Cortex of kidney (tissue), 1 donor: ENCODE results near the gene LAIR1.
"Not testable (repeated sequence)": the region's sequence is repeated elsewhere in the genome, so short reads cannot be mapped to it uniquely, and the experiment has no call there.

Source experiments
- DNase-seq: peaks from one replicate; lab custom pipeline; 2025; lab: John Stamatoyannopoulos, UW

LAIR1 gene

GRCh38 chr19:54341295-54341694, 23.4 kb downstream of the LAIR1 start:
- no peak for DNase-seq

DNA sequence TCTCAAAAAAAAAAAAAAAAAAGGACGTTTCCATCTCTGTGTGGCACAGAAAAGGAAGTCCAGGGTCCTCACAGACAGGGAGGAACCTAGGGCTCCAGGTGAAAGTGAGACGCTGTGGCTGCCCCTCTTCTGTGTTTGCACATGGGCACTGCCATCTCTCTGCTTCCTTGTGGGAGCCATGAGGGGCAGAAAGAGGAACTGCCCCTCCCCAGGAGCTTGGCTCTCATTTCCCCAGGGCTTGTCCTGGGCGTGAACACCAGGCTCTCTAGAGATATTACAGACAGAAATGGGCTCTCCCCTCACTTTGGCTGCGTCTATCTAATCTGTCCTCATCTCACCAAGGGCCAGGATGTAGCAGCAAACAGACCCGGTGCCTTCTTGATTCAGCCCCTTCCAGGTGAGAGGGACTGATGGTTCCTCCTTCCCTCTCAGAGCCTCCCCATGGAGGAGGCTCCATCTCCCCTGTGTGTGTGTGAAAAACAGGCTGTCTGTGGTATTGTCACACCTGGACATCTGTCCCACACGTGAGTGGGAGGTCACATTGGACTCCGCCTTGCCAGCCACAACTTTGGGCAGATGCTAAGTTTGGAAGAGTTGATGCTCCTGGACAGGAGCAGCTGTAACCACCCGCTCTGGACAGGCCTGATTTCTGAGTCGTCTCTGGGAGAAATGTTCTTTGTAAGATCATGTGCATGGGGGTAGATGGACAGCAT, 24.9 kb downstream of the LAIR1 start:
- DNase-seq, result no peak

DNA sequence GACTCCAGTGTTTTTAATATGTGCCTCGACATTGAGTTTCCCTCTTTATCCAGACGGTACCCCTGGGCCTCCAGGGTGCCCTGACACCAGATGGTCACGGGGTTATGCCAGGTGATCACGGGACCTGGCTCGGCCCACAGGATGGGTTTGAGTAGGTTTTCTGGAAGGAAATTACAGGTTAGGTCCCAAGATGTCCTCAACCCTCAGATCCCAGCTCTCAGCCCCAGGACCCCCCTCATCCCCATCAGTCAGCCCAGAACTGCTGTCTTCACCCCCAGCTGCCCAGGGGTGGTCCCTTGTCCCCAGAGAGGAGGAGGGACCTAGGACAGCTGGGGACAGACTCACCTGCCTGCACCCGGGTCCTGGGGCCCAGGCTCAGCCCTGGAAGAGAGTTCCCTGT, 26.2 kb downstream of the LAIR1 start:
- DNase-seq, result no peak

DNA sequence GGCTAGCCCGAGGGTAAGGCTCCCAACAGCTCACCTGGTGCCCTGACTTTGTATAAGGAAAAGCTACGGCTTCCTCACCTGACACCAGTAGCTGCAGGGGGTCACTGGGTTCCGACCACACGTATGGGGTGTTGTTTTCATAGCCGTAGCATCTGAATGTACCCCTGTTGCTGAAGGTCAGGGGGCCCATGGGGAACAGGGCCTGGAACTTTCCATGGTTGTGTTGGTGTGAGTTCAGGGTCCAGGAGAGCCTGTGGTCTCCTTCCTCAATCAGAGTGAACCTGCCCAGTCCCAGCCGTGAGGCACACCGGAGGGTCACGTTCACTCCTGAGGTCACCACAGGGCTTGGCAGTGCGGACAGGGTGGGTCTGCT, 26.9 kb downstream of the LAIR1 start:
- no peak for DNase-seq

DNA sequence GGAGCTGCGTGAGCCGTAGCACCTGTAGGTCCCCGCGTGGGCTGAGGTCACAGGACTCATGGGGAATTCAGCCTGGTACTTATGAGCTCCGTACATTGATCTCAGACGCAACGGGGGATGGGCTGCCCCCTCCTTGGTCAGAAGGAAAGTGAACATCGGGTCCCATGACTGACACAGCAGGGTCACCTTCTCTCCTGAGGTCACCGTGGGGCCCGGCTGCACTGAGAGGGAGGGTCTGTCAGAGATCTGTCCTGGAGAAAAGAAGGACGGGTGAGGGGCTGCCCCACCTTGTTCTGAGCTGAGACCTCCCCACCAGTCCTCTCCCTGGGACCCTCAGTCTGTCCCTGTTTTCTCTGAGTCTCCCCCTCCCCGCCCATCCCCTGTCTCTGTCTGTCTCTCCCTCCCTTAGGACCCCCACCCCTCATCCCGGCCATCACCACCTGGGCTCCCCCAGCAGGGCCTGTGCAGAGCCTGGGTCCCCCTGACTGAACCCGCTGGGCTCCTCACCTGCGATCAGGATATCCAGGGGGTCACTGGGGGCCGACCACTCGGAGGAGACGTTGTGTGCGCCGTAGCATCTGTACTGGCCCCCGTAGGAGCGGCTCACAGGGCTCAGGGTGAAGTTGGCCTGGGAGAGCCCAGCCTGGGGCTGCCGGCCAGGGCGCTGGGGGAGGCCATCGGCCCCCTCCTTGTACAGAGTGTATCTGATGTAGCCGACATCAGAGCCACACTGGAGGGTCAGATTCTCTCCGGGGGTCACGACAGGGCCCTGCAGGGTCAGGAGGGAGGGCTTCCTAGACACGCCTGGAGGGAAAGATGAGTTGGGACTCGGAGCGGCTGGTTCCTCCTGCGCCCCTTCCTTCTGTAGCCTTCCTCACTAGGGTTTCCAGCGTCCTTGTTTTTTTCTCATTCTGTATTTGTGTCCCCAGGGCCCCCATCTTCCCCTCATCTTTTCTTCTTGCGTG, 27.6 kb downstream of the LAIR1 start:
- DNase-seq, result no peak

- no peak for DNase-seq
Observed at GRCh38 chr19:54335979-54336892, 28.5 kb downstream of the LAIR1 start.

- no peak for DNase-seq
Observed at GRCh38 chr19:54335164-54335563, 29.6 kb downstream of the LAIR1 start.

DNA sequence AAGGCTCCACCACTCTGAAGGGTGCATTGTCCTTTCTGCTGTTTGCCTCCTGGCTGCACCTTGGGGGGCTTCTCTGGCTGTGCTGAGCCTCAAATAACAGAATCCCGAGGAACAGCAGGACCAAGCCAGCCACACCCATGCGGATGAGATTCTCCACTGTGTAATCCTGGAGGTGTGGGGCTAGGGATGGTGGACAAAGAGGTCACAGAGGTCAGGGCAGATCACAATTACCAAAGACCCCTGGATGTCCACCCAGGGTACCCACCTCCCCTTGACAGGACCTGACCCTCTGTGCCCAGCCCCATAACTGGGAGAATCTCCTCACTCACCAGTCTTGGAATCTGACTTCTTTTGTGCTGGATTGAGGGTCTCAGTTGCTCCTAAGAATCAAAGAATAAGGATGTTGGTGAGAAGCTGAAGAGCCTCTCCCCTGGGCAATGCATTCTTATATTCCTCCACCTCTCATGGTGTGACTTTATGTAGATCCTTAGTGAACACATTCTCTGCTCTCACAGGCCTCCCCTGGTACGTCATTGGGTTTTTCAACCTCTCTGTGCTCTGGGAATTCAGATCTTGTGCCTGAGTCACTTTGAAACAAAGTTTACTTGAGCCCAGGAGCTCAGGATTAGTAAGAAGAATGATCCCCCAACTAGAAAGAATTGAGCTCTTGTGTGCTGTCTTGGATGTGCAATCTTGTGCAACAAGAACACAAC, 31.0 kb downstream of the LAIR1 start:
- DNase-seq, result no peak

- DNase-seq, result no peak
Observed at GRCh38 chr19:54332149-54332548, 32.6 kb downstream of the LAIR1 start.

GRCh38 chr19:54331626-54332025, 33.1 kb downstream of the LAIR1 start:
- DNase-seq, result no peak

DNA sequence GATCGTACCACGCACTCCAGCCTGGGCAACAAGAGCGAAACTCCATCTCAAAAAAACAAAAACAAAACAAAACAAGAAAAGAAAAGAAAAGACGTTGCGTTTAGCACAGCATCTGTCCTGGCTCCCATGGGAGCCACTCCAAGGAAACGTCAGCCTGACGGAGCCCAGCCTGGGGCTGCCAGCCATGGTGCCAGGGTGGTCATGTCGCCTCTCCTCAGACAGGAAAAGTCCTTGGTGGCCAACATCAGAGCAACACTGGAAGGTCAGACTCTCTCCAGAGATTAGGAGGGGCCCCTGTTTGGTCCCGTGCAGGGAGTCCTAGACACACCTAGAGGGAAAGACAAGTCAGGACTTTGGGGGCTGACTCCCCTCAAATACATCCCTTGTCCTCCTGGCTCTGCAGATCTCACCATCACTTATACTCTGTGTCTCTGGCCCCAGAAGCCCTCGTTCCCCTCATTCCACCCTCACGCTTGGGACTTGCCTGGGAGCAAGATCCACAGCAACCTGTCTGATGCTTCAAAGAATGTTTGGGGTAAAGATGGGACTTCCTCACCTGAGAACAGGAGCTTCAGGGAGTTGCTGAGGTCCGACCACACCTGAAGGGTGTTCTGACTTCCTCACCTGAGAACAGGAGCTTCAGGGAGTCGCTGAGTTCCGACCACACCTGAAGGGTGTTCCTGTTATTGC, 35.1 kb downstream of the LAIR1 start:
- DNase-seq, result no peak

DNA sequence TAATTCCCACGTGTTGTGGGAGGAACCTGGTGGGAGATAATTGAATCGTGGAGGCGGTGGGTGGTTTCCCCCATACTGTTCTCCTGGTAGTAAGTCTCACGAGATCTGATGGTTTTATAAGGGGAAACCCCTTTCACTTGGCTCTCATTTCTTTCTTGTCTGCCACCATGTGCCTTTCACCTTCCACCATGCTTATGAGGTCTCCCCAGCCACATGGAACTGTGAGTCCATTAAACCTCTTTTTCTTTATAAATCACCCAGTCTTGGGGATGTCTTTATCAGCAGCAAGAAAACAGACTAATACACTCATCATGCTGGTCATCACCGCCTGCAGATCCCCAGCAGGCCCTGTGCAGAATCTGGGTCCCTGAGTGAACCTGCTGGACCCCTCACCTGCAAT, 36.0 kb downstream of the LAIR1 start:
- not testable (repeated sequence) for DNase-seq

GRCh38 chr19:54325631-54326030, 39.1 kb downstream of the LAIR1 start:
- DNase-seq, result no peak

DNA sequence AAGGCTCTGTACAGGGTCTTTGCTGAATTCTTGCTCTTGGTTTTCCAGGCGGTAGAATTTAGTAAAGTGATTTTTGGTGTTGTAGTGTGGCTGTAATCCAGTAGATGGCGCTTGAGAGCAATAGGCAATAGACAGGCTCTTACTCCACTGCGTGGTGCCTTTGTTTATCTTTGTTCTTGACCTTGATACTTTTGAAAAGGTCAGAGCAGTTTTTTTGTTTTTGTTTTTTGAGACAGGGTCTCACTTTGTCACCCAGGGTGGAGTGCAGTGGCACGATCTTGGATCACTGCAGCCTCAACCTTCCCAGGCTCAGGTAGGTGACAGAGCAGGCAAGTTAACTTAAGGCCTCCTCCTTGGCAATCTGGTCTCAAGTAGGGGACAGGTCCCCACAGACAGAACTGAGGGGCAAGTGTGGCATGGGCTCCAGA, 39.5 kb downstream of the LAIR1 start:
- DNase-seq, result no peak

DNA sequence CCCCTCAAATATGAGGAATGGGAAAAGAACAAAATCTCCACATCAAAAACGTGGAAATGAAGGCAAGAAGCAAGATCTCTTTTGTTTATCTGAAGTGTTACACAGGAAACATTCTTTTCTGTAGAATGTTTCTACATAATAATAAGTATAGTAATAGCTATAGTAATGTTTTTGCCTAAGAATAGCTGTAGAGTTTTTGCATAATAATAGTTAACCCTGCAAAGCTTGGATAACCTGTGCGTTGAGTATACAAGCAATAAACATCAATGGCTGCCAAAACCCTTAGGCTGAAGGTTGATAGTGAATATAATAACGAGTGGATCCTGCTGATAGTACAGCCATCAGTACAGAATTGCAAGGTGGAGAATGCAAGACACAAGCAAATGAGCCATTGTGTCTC, 40.7 kb downstream of the LAIR1 start:
- DNase-seq, result no peak

DNA sequence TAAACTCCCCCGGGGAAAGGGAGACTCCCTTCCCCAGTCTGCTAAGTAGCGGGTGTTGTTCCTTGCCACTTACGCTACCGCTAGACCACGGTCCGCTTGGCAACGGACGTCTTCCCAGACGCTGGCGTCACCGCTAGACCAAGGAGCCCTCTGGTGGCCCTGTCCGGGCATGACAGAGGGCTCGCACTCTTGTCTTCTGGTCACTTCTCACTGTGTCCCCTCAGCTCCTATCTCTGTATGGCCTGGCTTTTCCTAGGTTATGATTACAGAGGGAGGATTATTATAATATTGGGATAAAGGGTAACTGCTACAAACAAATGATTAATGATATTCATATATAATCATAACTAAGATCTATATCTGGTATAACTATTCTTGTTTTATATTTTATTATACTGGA, 41.8 kb downstream of the LAIR1 start:
- DNase-seq, result not testable (repeated sequence)

- not testable (repeated sequence) for DNase-seq
Observed at GRCh38 chr19:54322295-54322694, 42.4 kb downstream of the LAIR1 start.

DNA sequence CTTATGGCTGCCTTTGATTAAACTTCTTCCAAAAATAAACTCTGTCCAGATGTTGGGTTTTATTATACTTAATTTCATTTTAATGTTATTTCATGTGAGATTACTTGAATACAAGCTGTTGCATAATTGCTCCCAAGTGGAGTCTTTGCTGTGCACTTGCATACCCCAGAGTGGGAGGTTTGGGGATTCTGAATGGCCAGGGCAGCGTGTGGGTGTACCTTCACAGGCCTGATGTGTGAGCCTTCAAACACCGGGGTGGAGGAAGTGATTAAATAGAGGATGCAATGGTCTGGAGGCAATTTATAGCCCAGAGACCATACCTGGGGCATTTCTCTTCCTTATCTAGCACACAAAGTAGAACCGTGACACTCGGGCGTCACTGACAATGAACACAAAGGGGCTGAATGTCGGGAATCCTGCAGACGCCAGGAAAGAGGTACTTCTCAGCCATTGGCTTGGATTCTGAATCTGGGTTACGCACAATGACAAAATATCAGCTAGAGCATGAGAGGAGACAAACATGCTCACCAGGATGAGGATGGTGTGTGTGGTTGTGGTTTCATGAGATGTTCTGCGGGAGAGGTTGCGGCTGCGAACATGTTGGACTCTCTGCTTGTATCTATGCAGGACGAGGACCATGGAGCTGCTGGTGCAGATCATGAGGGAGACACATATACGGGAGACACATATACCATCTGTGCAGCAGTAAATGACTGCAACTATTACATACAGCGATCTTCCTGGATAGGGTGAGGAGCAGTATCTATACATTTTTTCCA, 44.6 kb downstream of the LAIR1 start:
- DNase-seq, result no peak

GRCh38 chr19:54319049-54319448, 45.7 kb downstream of the LAIR1 start:
- no peak for DNase-seq

DNA sequence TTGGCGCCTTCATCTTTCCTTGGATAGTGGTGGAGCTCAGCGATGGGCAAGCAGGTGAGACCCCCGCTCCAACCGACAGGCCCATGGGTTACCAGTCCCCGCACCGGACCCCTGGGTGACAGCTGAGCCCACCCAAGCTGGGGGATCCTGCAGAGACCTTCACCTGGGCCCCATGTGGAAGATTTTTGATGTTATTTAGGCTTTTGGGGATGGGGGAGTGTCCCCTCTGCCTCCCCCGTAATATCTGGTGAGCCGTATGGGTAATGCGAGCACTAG, 46.8 kb downstream of the LAIR1 start:
- DNase-seq, result no peak
